HEK293T (cell line): ENCODE measurements around the gene E2F2.
"Not testable (repeated sequence)": the region's sequence is repeated elsewhere in the genome, so short reads cannot be mapped to it uniquely, and the experiment has no call there.

Experiments used
- BHLHE40 ChIP-seq: fragments of 450-650 bp; IDR thresholded peaks from 2 replicates; pipeline ENCODE4 v1.6.1; 2016; ENCODE audit warnings: mild to moderate bottlenecking, moderate library complexity, borderline replicate concordance
- ELF4 ChIP-seq: fragments of 450-650 bp; IDR thresholded peaks from 2 replicates; pipeline ENCODE4 v1.6.1; 2017; ENCODE audit warnings: antibody characterized with exemption
- PKNOX1 ChIP-seq: fragments of 450-650 bp; IDR thresholded peaks from 2 replicates; pipeline ENCODE4 v1.6.1; 2016
- SP1 ChIP-seq: fragments of 450-650 bp; IDR thresholded peaks from 2 replicates; pipeline ENCODE4 v1.6.1; 2017
- SUZ12 ChIP-seq: fragments of 450-650 bp; IDR thresholded peaks from 2 replicates; pipeline ENCODE4 v1.6.1; 2016; ENCODE audit warnings: mild to moderate bottlenecking
- ZNF384 ChIP-seq: fragments of 450-650 bp; IDR thresholded peaks from 2 replicates; pipeline ENCODE4 v1.6.1; 2016

GRCh38 chr1:23494836-23495235, 36.2 kb downstream of the E2F2 start:
- TF ChIP-seq ZNF384, SP1, PKNOX1, SUZ12, ELF4, BHLHE40: not testable (repeated sequence)
